GM20000 (cell line): ENCODE results near the gene SARS2.

Experiments
- DNase-seq: peaks from one replicate; pipeline ENCODE4 v3.0.0; 2012; ENCODE audit warnings: low spot score
- CTCF ChIP-seq: IDR thresholded peaks from 2 replicates; pipeline ENCODE4 v1.5.1; 2012; ENCODE audit warnings: mild to moderate bottlenecking, control low read depth; ENCODE audit errors: extremely low read depth, missing control alignments

SARS2 gene

DNA sequence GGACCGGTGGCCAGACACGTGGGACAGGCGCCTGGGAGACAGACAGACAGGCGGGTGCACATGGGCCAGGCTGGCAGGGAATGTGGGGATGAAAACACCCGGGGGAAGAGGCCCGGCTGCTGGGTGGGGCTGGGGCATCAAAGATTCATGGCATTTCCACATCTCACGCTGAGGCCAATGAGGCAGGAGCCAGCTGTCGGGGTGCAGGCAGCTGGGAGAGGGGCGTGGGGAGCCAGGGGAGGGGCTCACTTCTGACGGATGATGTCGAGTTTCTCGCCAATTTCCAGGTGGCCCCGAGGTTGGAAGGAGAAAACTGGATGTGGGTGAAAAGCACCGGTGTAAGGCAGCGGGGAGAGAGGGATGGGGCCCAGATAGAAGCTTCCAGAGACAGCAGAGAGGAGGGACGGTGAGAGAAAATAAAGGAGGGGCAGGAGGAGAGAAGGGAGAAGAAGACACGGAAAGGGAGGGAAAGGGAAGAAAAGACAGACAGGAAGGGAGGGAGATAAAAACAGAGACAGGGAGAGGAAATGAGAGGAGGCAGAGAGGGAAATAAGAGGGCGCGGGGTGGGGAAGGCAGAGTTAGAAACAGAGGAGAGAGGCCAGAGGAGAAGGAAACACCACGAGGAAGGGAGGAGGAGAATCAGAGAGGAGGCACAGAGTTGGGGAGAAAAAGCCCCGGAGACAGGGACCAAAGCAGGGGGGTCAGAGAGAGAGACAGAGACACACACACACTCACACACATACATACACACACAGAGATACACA lies 10.5 kb downstream of the SARS2 start:
- TF ChIP-seq CTCF, result no peak
- peak; percentile 4 for DNase-seq

GRCh38 chr19:38918526-38918925 lies 12.0 kb downstream of the SARS2 start:
- DNase-seq, result no peak
- TF ChIP-seq CTCF, result no peak

DNA sequence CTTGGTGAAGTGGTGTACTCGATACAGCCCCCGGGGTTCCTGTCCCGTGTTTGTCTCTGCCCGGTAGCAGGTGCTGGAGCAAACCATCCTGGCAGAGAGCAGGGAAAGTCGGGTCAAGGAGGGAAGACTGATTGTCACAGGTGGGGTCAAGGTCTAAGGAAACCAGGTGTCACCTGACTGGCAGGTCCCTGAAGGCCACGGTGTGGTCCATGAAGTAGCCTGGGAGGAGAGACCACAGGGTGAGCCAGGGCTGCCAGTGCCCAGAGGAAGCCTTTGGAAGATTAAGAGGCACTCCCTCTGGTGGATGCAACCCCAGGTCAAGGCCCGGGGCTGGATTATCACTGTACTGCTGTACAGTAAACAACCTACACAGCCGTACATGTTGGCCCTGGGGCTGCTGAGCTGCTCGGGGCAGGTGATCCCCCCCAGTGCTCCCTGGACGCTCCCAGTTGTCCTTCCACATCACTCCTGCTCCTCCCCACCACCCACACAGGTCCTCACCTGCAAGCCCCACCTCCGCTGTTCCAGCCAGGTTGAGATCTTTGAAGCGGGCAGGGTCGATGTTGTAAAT lies 12.6 kb downstream of the SARS2 start:
- DNase-seq, result no peak
- TF ChIP-seq CTCF, result no peak

- TF ChIP-seq CTCF, result no peak
- DNase-seq, result no peak
Observed at GRCh38 chr19:38917516-38917915, 13.0 kb downstream of the SARS2 start.

DNA sequence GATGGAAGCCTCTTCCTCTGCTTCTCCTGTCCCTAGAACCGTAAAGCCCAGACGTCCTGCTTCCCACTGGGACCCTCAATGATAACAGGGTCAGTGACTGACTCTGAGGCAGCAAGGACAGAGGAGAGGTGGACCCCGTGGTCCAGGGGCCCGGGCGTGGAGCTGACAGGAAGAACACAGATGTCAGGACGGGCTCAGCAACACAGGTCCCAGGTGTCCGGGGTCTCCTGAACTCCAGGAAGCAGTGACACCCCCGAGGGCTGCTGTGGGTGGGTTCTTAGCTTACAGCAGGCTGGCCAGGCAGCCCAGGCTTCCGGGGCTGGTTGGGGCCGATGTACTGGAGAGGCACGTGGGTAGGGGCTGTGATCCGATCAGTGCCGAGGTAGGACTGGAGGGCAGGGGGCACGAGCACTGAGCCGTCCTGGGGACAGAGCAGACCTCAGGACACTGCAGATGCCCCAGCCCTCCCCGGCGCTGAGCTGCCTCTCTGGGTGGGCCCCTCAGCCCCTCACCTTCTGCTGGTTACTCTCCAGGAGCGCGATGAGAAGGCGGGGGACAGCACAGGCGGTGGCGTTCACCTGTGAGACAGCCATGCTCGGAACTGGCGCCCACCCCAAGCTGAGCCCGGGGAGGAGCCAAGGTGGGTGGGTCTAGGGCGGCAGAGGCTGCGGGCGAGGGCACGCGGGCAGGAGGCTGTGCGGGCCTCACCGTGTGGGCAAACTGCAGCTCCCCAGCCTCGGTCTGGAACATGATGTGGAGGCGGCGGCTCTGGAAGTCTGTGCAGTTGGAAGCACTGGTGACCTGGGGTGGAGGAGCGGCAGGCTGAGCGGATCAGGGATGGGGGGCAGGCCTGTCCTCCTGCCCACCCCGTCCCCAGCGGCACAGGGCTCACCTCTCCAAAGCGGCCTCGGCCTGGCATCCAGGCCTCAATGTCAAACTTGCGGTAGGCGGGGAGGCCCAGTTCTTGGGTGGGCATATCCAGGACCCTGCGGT lies 14.9 kb downstream of the SARS2 start:
- no peak for DNase-seq
- TF ChIP-seq CTCF, result no peak

DNA sequence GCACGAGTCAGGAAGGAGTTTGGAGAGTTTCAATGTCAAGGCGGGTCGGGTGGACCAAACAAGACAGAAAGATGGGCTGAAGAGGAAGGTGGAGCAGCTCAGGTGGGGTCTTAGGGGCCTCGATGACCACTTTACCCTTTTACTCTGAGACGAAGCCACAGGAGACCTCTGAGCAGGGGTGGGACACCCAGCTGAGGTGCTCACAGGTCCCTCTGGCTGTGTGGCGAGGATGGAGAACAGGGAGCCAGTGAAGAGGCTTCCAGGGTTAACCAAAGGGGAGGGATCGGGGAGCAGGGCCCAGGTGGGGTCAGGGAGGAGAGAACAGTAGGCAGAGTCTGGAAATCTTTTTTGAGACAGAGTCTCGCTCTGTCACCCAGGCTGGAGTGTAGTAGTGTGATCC lies 16.6 kb downstream of the SARS2 start:
- no peak for DNase-seq
- TF ChIP-seq CTCF, result no peak
